ENCODE results near the gene KIF26A. TPM values are rescaled to one million over a fixed set of nuclear protein-coding genes. Genes with fewer than 3 reads are reported as not detected.
"Not testable (repeated sequence)": the region's sequence is repeated elsewhere in the genome, so short reads cannot be mapped to it uniquely, and the experiment has no call there.

KIF26A gene
- total RNA-seq, 1 donor from 2014 or later = 4.4 TPM

DNA sequence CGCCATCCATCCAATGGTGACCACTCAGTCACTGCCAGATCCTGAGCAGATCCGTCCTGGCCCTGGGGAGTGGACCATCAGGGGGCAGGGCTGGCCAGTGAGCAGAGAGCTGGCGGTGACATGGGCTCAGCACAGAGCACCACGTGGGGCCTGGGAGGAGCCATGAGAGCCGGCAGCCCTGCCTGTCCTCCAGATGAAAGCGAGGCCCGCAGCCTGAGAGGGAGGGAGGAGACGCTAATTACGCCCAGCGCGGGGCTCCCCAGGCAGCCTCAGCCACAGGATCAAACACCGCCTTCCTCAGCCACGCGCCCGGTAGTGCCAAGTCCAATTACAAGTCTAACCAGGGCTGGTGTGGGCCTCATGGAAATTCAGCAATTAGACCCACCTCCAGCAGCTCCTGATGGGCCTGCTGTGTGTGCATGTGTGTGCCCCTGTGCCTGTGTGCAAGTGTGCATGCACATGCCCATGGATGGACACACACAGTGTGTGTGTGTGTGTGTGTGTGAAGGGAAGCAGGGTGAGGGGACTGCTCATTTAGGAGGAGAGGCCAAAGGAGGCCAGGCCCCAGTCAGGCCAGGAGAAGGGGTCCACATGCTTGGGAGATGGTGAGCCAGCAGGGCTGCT lies 68.0 kb downstream of the KIF26A start:
- peaks cover 7% of the 10 kb centered on the region for H3K27me3 ChIP-seq (ENCODE audit: low read depth)
- no peak for DNase-seq
- intact Hi-C loops (cut with DNase I) = no loop called here

DNA sequence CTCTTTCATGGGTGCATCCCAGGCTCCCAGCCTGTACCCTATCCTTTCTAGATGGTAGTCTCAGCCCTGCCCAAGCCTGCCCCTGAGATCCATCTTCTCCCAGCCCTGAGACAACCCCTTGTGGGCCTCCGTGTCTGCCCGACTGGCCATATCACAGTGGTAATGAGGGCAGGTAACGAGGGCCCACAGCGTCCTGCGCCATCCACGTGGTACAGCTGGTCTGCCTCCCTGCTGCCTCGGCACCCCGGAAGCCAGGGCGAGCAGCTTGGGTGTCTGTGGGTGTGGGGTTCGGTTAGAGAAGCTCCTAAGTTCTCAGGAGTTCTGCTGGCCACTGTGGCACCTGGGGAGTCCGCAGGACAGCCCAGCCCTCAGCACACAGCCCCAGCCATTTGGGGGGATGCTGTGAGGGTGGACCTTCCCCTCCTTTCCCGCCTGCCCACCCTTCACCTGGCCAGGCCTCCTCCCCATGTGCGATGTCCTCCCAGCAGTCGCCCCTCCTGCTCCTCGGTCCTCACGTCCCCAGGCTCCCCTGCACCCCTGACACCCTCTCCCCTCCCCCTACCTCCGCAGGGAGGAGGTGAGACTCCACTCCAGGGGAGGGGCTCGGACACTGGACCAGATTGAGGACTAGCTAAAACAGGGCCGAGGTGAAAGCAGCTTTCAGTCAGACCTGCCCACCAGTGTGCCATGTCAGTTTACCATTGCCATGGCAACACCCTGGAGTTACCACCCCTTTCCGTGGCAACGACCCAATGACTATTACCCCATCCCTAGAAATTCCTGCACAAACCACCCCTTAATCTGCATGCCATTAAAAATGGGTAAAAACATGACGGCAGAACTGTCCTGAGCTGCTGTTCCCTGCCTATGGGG lies 69.0 kb downstream of the KIF26A start:
- no peak overlapping the region for H3K4me3 ChIP-seq
- peaks cover 4% of the 10 kb centered on the region for H3K27me3 ChIP-seq (ENCODE audit: low read depth)
- no peaks in the 10 kb centered on the region for H3K4me1 ChIP-seq
- H3K9me3 ChIP-seq = no peaks in the 10 kb centered on the region
- ATAC-seq (no peak), DNase-seq (no peak)
- no peak overlapping the region for H3K27ac ChIP-seq
- TF ChIP-seq, protein P1, sequence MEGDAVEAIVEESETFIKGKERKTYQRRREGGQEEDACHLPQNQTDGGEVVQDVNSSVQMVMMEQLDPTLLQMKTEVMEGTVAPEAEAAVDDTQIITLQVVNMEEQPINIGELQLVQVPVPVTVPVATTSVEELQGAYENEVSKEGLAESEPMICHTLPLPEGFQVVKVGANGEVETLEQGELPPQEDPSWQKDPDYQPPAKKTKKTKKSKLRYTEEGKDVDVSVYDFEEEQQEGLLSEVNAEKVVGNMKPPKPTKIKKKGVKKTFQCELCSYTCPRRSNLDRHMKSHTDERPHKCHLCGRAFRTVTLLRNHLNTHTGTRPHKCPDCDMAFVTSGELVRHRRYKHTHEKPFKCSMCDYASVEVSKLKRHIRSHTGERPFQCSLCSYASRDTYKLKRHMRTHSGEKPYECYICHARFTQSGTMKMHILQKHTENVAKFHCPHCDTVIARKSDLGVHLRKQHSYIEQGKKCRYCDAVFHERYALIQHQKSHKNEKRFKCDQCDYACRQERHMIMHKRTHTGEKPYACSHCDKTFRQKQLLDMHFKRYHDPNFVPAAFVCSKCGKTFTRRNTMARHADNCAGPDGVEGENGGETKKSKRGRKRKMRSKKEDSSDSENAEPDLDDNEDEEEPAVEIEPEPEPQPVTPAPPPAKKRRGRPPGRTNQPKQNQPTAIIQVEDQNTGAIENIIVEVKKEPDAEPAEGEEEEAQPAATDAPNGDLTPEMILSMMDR (IDR thresholded peaks at IDR 0.05) = no peak
- no peaks in the 10 kb centered on the region for H3K36me3 ChIP-seq
- intact Hi-C loops (cut with DNase I) = no loop called here

More for the DNA sequence above, 68.0 kb downstream of the KIF26A start:
- no peaks in the 10 kb centered on the region for H3K36me3 ChIP-seq
- H3K9me3 ChIP-seq = no peaks in the 10 kb centered on the region
- H3K27ac ChIP-seq = no peak overlapping the region
- TF ChIP-seq, protein P1 (IDR thresholded peaks at IDR 0.05) = no peak
- no peaks in the 10 kb centered on the region for H3K4me1 ChIP-seq
- no peak overlapping the region for H3K4me3 ChIP-seq
- peak in 1 of 2 donors; percentile 54 for ATAC-seq

DNA sequence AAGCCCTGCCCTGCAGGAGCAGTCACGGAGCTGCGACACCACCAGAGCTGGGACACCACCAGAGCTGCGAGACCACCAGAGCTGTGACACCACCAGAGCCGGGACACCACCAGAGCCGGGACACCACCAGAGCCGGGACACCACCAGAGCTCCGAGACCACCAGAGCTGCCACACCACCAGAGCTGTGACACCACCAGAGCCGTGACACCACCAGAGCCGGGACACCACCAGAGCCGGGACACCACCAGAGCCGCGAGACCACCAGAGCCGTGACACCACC lies 69.6 kb downstream of the KIF26A start:
- H3K27me3 ChIP-seq (ENCODE audit: low read depth); ATAC-seq; H3K9me3 ChIP-seq; DNase-seq; H3K36me3 ChIP-seq; H3K4me3 ChIP-seq; intact Hi-C loops (cut with DNase I); H3K4me1 ChIP-seq; H3K27ac ChIP-seq: not testable (repeated sequence)

DNA sequence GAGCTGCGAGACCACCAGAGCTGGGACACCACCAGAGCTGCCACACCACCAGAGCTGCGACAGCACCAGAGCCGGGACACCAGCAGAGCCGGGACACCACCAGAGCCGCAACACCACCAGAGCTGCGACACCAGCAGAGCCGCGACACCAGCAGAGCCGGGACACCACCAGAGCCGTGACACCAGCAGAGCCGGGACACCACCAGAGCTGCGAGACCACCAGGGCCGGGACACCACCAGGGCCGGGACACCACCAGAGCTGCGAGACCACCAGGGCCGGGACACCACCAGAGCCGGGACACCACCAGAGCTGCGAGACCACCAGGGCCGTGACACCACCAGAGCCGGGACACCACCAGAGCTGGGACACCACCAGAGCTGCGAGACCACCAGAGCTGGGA lies 69.9 kb downstream of the KIF26A start:
- DNase-seq; intact Hi-C loops (cut with DNase I); ATAC-seq; H3K27ac ChIP-seq; H3K36me3 ChIP-seq; H3K9me3 ChIP-seq; H3K27me3 ChIP-seq (ENCODE audit: low read depth); H3K4me1 ChIP-seq; H3K4me3 ChIP-seq: not testable (repeated sequence)

DNA sequence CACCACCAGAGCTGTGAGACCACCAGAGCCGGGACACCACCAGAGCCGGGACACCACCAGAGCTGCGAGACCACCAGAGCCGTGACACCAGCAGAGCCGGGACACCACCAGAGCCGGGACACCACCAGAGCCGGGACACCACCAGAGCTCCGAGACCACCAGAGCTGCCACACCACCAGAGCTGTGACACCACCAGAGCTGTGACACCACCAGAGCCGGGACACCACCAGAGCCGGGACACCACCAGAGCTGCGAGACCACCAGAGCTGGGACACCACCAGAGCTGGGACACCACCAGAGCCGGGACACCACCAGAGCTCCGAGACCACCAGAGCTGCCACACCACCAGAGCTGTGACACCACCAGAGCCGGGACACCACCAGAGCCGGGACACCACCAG lies 70.7 kb downstream of the KIF26A start:
- ATAC-seq; H3K4me3 ChIP-seq; DNase-seq; H3K27ac ChIP-seq; H3K9me3 ChIP-seq; H3K27me3 ChIP-seq (ENCODE audit: low read depth); H3K4me1 ChIP-seq; H3K36me3 ChIP-seq; intact Hi-C loops (cut with DNase I): not testable (repeated sequence)

DNA sequence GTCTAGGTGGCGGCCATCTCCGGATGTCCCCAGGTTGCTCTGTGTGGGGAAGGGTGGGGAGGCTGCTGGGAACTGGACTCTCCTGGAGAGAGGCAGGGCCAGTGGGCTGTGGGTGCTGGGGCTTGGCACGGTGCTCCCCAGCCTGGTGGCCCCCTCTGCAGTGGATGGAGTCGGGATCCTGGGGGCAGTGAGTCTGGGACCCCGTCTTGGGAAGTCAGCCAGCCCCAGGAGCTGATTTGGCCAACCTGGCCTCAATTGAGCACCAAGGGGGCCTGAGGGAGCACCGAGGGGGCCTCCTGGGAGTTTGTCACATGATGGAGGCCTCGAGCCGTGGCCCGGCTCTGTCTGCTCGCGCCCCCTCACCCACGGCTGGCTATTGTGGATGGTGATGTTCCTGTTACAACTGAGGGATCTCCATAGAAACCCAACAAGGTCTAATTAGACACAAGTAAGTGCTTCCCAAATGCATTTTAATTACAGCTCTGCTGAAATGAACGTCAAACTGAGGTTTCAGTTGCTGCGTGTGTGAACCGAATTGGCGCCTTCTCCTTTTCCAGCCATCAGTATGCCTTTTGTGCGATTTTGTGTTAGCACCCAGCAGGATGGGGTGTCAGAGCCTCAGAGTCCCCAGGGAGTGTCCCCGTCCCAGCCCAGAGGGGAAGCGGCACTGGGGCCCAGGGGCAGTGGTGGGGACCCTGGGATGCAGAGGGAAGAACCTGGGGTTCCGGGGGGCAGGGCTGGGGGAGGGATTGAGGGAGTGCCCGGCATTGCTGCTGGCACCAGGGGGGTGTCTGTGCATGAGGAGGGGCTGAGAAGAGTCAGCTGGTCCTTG lies 71.8 kb downstream of the KIF26A start:
- intact Hi-C loops (cut with DNase I) = no loop called here
- DNase-seq (peak; percentile 24), ATAC-seq (no peak)
- TF ChIP-seq, protein P1 (IDR thresholded peaks at IDR 0.05) = no peak
- Histone ChIP-seq H3K36me3 (no peaks in the 10 kb centered on the region), H3K27me3 (ENCODE audit: low read depth) (peaks cover 4% of the 10 kb centered on the region), H3K4me1 (no peaks in the 10 kb centered on the region), H3K27ac (no peak overlapping the region), H3K4me3 (no peak overlapping the region), H3K9me3 (no peaks in the 10 kb centered on the region)

All from lower lobe of right lung (tissue), 2 donors.